Lower leg skin (tissue), 4 donors: Measurements from ENCODE around the gene PEX1. TPM values are rescaled to one million over a fixed set of nuclear protein-coding genes. Genes with fewer than 3 reads are reported as not detected.
"Not testable (repeated sequence)": the region's sequence is repeated elsewhere in the genome, so short reads cannot be mapped to it uniquely, and the experiment has no call there.

Source experiments
- DNase-seq, 2 donors: peaks; one replicate each; pipeline ENCODE4 v3.0.0-alpha.2; 2019; ENCODE audit warnings: low spot score in 2 of 2
- H3K4me3 ChIP-seq: fragments of 200-600 bp; sonication (generic); 2 replicates; pipeline ENCODE4 v1.5.1; 2017; ENCODE audit warnings: mild to moderate bottlenecking, low read depth; ENCODE audit not compliant: poor library complexity, severe bottlenecking
- CTCF ChIP-seq, 3 donors: fragments of 450-650 bp; IDR thresholded peaks; one replicate each; pipeline ENCODE4 v1.5.1; 2016; ENCODE audit warnings: antibody characterized with exemption in 3 of 3, mild to moderate bottlenecking in 3 of 3, moderate library complexity in 2 of 3
- POLR2A ChIP-seq, 2 donors: fragments of 450-650 bp; IDR thresholded peaks; one replicate each; pipeline ENCODE4 v1.6.1; 2016 to 2017; ENCODE audit warnings: antibody characterized with exemption in 2 of 2, mild to moderate bottlenecking in 1 of 2, moderate library complexity in 1 of 2
- WGBS, 2 donors: methylation state at CpG; one replicate each; pipeline ENCODE4 v1.1.5; 2018; 5-methylcytosine and 5-hydroxymethylcytosine counted together
- intact Hi-C: fragments of 100-400 bp; cut with DNase I; formaldehyde crosslinking; loops from one replicate; pipeline ENCODE4 v1.15.0; 2023; ENCODE audit warnings: low total_unique reads
- total RNA-seq, 4 donors: library from RNA; depleted of rRNA; stranded (reverse); fragments of >200 nt; gene quantifications; one replicate each; pipeline ENCODE4 v1.1.0, GENCODE V29; 2016

Gene PEX1
- total RNA-seq, 4 donors from 2014 or later, result 16.2 to 21.5 (median 19.7) TPM

GRCh38 chr7:92456236-92456635 lies 72.1 kb downstream of the PEX1 start:
- DNase-seq, result no peak
- intact Hi-C loops, result no loop called here
- TF ChIP-seq CTCF (IDR thresholded peaks at IDR 0.05) (no peak), POLR2A (IDR thresholded peaks at IDR 0.05) (no peak)
- 97 to 98% methylated on average over 2 of the region's 2 CpGs for WGBS, 2 donors
- H3K4me3 ChIP-seq, result no peak overlapping the region

GRCh38 chr7:92451645-92452044 lies 76.7 kb downstream of the PEX1 start:
- DNase-seq, result no peak
- intact Hi-C loops, result no loop called here
- 97 to 98% methylated on average over 2 of the region's 2 CpGs for WGBS, 2 donors
- TF ChIP-seq CTCF (IDR thresholded peaks at IDR 0.05) (no peak), POLR2A (IDR thresholded peaks at IDR 0.05) (no peak)
- H3K4me3 ChIP-seq, result no peak overlapping the region

DNA sequence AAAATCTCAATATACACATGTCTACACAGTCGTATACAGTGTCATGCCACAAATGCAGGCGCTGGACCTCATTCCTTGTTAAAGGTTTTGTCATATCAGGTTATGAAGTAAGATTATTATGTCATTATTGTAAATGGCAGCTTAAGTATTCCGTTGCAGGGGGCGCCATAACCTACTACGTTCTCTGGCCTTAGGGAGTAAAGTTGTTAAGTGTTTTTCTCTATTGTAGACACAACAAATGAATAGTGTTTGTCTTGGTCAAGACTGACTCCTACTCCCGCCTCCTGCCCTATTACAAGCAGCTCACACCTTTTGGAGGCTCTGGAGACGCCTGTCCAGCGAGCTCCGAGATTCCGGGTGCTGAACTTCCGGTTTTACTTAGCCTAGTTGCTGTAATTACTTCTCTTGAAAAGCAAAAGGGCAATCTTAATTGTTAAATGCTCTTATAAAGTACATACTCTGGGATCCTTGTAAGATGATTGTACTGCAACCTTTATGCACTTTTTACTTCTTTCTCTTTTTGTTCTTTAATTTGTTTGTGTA lies 80.0 kb downstream of the PEX1 start:
- intact Hi-C loops, result no loop called here
- 0 to 2% methylated on average over 11 of the region's 11 CpGs for WGBS, 2 donors
- H3K4me3 ChIP-seq, result peak overlapping the region; percentile 96
- TF ChIP-seq CTCF (IDR thresholded peaks at IDR 0.05) (no peak), POLR2A (IDR thresholded peaks at IDR 0.05) (no peak)
- DNase-seq, result peak; percentile 58 to 85

GRCh38 chr7:92447345-92448204 lies 80.7 kb downstream of the PEX1 start, which contains the start of gene GATAD1:
Gene GATAD1, plus strand, starts transcription at chr7:92447482. Its CDS starts 248 bp downstream, at chr7:92447730.
- intact Hi-C loops, result no loop called here
- TF ChIP-seq POLR2A (IDR thresholded peaks at IDR 0.05), result no peak
- peak in 1 of 3 donors; percentile 95 for TF ChIP-seq CTCF (IDR thresholded peaks at IDR 0.05)
- 0% methylated on average over 28 to 62 of the region's 87 CpGs for WGBS, 2 donors
- peak within 1 kb of the TSS; percentile 96 for H3K4me3 ChIP-seq
- peak; percentile 88 to 98 for DNase-seq

- TF ChIP-seq CTCF (IDR thresholded peaks at IDR 0.05), result no peak
- TF ChIP-seq POLR2A (IDR thresholded peaks at IDR 0.05), result no peak
- DNase-seq, result peak in 1 of 2 donors; percentile 24
- no peak overlapping the region for H3K4me3 ChIP-seq
- WGBS, 2 donors, result 49 to 54% methylated on average over 21 of the region's 21 CpGs
- intact Hi-C loops, result no loop called here
These were observed 81.4 kb downstream of the PEX1 start for GRCh38 chr7:92446869-92447344.

GRCh38 chr7:92442720-92443119 lies 85.6 kb downstream of the PEX1 start:
- DNase-seq, H3K4me3 ChIP-seq, intact Hi-C loops: not testable (repeated sequence)
- WGBS, 2 donors, result 70 to 81% methylated on average over 2 of the region's 2 CpGs
